HEK293 (cell line): ENCODE measurements around the gene NOS1.
A peak's percentile ranks its signal among the peaks of the same experiment; 100 is the strongest.

Source experiments
- CTCF ChIA-PET: fragments of 350-600 bp; formaldehyde crosslinking; extraction: SDS; loops from one replicate; lab custom pipeline; 2021; ENCODE audit warnings: antibody characterized with exemption; lab: Yijun Ruan, JAX
- POLR2A ChIA-PET: fragments of 300-600 bp; formaldehyde crosslinking; extraction: SDS; loops from one replicate; lab custom pipeline; 2020; ENCODE audit warnings: antibody characterized with exemption, inconsistent platforms; lab: Yijun Ruan, JAX
- H3K27ac ChIP-seq: fragments of 200-500 bp; sonication (Bioruptor generic); 2 replicates; pipeline ENCODE4 v1.5.1; 2014; ENCODE audit warnings: low read depth, low read length, control low read depth, inconsistent platforms; ENCODE audit errors: extremely low read depth
- H3K36me3 ChIP-seq, 2 experiments: fragments of 200-500 bp in 1 of 2; sonication (Bioruptor generic) in 1 of 2; 1 replicate in 1 of 2; 2 replicates in 1 of 2; pipeline ENCODE4 v1.5.1; 2014 to 2017; ENCODE audit warnings: inconsistent platforms in 2 of 2, low read length in 2 of 2; ENCODE audit not compliant: control insufficient read depth in 2 of 2, insufficient read depth in 1 of 2
- H3K4me1 ChIP-seq: fragments of 200-500 bp; sonication (Bioruptor generic); 2 replicates; pipeline ENCODE4 v1.5.1; 2014; ENCODE audit warnings: mild to moderate bottlenecking, low read length, inconsistent platforms; ENCODE audit not compliant: control insufficient read depth, insufficient read depth
- H3K4me3 ChIP-seq: 2 replicates; pipeline ENCODE4 v1.5.1; 2011; ENCODE audit warnings: low read depth, mild to moderate bottlenecking, control low read depth, low read length, moderate library complexity
- H3K9me3 ChIP-seq: fragments of 200-500 bp; sonication (Bioruptor generic); 2 replicates; pipeline ENCODE4 v1.5.1; 2014; ENCODE audit warnings: low read depth, low read length, inconsistent platforms; ENCODE audit not compliant: control insufficient read depth, insufficient read depth
- GLI2 ChIP-seq: fragments of 450-650 bp; formaldehyde crosslinking; IDR thresholded peaks from 2 replicates; pipeline ENCODE4; 2017; ENCODE audit warnings: missing biosample characterization, missing genetic modification characterization, low read depth, borderline replicate concordance
- REPIN1 ChIP-seq: fragments of 450-650 bp; formaldehyde crosslinking; IDR thresholded peaks from 2 replicates; pipeline ENCODE4 v1.5.1; 2017; ENCODE audit warnings: missing biosample characterization, missing genetic modification characterization, low read depth
- ZBTB11 ChIP-seq: fragments of 450-650 bp; formaldehyde crosslinking; conservative IDR thresholded peaks from 2 replicates; pipeline ENCODE4 v1.5.1; 2016; ENCODE audit warnings: low read depth, missing biosample characterization, missing genetic modification characterization
- ZNF10 ChIP-seq: fragments of 450-650 bp; formaldehyde crosslinking; IDR thresholded peaks from 2 replicates; pipeline ENCODE4 v1.5.1; 2017; ENCODE audit warnings: missing biosample characterization, missing genetic modification characterization
- ZNF324 ChIP-seq: fragments of 450-650 bp; formaldehyde crosslinking; IDR thresholded peaks from 2 replicates; pipeline ENCODE4 v1.5.1; 2016; ENCODE audit warnings: missing biosample characterization, missing genetic modification characterization
- ZNF404 ChIP-seq: fragments of 450-650 bp; formaldehyde crosslinking; IDR thresholded peaks from 2 replicates; pipeline ENCODE4 v1.5.1; 2017; ENCODE audit warnings: missing biosample characterization, missing genetic modification characterization
- ZNF626 ChIP-seq: fragments of 450-650 bp; sonication (Bioruptor Pico); formaldehyde crosslinking; IDR thresholded peaks from 2 replicates; pipeline ENCODE4 v1.5.1; 2018; ENCODE audit warnings: missing biosample characterization, missing genetic modification characterization, inconsistent platforms
- ZNF707 ChIP-seq: fragments of 450-650 bp; formaldehyde crosslinking; IDR thresholded peaks from 2 replicates; pipeline ENCODE4 v1.5.1; 2016; ENCODE audit warnings: missing biosample characterization, missing genetic modification characterization
- ZSCAN18 ChIP-seq: fragments of 450-650 bp; formaldehyde crosslinking; IDR thresholded peaks from 2 replicates; pipeline ENCODE4 v1.5.1; 2016; ENCODE audit warnings: missing biosample characterization, missing genetic modification characterization
- TF ChIP-seq, protein P1 (sequence below): fragments of 450-650 bp; formaldehyde crosslinking; IDR thresholded peaks from 2 replicates; pipeline ENCODE4 v1.5.1; 2016; ENCODE audit warnings: missing biosample characterization, missing genetic modification characterization
- TF ChIP-seq, protein P2 (sequence below): fragments of 450-650 bp; formaldehyde crosslinking; IDR thresholded peaks from 2 replicates; pipeline ENCODE4; 2016; ENCODE audit warnings: missing biosample characterization, missing genetic modification characterization
- TF ChIP-seq, protein P3 (sequence below): fragments of 450-650 bp; formaldehyde crosslinking; IDR thresholded peaks from 2 replicates; pipeline ENCODE4 v1.5.1; 2016; ENCODE audit warnings: missing biosample characterization, missing genetic modification characterization
- TF ChIP-seq, protein P4 (sequence below): sonication (generic); formaldehyde crosslinking; IDR thresholded peaks from 2 replicates; pipeline ENCODE4 v1.8.1; 2022; ENCODE audit warnings: mild to moderate bottlenecking, moderate library complexity, missing genetic modification reagents
- TF ChIP-seq, protein P5 (sequence below): fragments of 450-650 bp; formaldehyde crosslinking; IDR thresholded peaks from 2 replicates; pipeline ENCODE4 v1.5.1; 2017; ENCODE audit warnings: missing biosample characterization, missing genetic modification characterization

Gene NOS1

DNA sequence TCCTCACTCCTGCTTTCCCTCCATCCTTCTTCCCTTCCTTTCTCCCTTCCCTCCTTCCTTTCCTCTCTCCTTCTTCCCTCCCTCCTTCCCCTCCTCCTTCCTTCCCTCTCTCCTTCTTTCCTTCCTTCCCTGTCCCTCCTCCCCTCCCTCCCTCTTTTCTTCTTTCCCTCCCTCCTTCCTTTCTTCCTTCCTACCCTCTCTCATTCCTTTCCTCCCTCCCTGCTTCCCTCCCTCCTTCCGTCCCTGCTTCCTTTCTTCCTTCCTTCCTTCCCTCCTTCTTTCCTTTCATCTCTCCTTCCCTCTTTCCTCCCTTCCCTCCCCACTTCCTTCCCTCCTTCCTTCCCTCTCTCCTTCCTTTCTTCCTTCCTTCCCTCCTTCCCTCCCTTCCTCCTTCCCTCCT is 39.0 kb downstream of the NOS1 start (continued):
- TF ChIP-seq ZBTB11 (tag by site-specific recombination) (no peak), ZNF404 (tag by site-specific recombination) (no peak), ZNF707 (tag by site-specific recombination) (peak; percentile 27; the same call in 1 of the 2 replicates), GLI2 (tag by site-specific recombination) (no peak), ZNF10 (tag by site-specific recombination) (no peak), ZNF324 (tag by site-specific recombination) (no peak), ZNF626 (tag by site-specific recombination) (no peak), ZSCAN18 (tag by site-specific recombination) (no peak)
- TF ChIP-seq, protein P1, sequence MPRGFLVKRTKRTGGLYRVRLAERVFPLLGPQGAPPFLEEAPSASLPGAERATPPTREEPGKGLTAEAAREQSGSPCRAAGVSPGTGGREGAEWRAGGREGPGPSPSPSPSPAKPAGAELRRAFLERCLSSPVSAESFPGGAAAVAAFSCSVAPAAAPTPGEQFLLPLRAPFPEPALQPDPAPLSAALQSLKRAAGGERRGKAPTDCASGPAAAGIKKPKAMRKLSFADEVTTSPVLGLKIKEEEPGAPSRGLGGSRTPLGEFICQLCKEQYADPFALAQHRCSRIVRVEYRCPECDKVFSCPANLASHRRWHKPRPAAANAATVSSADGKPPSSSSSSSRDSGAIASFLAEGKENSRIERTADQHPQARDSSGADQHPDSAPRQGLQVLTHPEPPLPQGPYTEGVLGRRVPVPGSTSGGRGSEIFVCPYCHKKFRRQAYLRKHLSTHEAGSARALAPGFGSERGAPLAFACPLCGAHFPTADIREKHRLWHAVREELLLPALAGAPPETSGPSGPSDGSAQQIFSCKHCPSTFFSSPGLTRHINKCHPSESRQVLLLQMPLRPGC = no peak
- TF ChIP-seq, protein P2, sequence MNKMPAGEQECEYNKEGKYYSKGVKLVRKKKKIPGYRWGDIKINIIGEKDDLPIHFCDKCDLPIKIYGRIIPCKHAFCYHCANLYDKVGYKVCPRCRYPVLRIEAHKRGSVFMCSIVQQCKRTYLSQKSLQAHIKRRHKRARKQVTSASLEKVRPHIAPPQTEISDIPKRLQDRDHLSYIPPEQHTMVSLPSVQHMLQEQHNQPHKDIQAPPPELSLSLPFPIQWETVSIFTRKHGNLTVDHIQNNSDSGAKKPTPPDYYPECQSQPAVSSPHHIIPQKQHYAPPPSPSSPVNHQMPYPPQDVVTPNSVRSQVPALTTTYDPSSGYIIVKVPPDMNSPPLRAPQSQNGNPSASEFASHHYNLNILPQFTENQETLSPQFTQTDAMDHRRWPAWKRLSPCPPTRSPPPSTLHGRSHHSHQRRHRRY (tag by site-specific recombination) = peak; percentile 17; the same call in 1 of the 2 replicates
- TF ChIP-seq, protein P3, sequence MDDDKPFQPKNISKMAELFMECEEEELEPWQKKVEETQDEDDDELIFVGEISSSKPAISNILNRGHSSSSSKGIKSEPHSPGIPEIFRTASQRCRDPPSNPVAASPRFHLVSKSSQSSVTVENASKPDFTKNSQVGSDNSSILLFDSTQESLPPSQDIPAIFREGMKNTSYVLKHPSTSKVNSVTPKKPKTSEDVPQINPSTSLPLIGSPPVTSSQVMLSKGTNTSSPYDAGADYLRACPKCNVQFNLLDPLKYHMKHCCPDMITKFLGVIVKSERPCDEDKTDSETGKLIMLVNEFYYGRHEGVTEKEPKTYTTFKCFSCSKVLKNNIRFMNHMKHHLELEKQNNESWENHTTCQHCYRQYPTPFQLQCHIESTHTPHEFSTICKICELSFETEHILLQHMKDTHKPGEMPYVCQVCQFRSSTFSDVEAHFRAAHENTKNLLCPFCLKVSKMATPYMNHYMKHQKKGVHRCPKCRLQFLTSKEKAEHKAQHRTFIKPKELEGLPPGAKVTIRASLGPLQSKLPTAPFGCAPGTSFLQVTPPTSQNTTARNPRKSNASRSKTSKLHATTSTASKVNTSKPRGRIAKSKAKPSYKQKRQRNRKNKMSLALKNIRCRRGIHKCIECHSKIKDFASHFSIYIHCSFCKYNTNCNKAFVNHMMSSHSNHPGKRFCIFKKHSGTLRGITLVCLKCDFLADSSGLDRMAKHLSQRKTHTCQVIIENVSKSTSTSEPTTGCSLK (tag by site-specific recombination) = no peak
- TF ChIP-seq, protein P4, sequence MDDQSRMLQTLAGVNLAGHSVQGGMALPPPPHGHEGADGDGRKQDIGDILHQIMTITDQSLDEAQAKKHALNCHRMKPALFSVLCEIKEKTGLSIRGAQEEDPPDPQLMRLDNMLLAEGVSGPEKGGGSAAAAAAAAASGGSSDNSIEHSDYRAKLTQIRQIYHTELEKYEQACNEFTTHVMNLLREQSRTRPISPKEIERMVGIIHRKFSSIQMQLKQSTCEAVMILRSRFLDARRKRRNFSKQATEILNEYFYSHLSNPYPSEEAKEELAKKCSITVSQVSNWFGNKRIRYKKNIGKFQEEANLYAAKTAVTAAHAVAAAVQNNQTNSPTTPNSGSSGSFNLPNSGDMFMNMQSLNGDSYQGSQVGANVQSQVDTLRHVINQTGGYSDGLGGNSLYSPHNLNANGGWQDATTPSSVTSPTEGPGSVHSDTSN (CRISPR knock-in tag) = no peak
- TF ChIP-seq, protein P5, sequence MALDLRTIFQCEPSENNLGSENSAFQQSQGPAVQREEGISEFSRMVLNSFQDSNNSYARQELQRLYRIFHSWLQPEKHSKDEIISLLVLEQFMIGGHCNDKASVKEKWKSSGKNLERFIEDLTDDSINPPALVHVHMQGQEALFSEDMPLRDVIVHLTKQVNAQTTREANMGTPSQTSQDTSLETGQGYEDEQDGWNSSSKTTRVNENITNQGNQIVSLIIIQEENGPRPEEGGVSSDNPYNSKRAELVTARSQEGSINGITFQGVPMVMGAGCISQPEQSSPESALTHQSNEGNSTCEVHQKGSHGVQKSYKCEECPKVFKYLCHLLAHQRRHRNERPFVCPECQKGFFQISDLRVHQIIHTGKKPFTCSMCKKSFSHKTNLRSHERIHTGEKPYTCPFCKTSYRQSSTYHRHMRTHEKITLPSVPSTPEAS (tag by site-specific recombination) = no peak

DNA sequence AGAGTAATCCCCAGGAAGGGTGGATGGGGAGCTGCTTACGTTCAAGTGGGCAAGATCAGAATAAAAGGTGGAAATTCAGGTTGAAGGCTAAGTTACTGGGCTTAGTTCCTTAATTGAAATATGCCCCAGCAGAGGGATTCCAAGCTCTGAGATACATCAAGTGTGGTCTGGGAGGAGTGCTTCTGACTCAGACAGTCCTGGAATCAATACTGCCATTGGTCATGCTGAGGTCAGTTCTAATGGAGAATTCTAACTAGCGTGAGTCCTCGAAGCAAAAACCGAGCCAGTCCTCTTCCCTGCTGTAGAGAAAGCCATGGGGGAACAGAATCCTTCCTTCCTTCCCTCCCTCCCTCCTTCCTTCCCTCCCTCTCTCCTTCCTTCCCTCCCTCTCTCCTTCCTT is 39.9 kb downstream of the NOS1 start:
- ChIA-PET CTCF (no interaction called here), POLR2A (no interaction called here)
- H3K36me3 ChIP-seq = no peaks in the 10 kb centered on the region
- no peak overlapping the region for H3K4me3 ChIP-seq
- TF ChIP-seq REPIN1 (tag by site-specific recombination) = no peak
- H3K9me3 ChIP-seq = no peaks in the 10 kb centered on the region
- no peak overlapping the region for H3K27ac ChIP-seq
- no peaks in the 10 kb centered on the region for H3K4me1 ChIP-seq
